Fibroblast of skin of back (primary cell): Measurements from ENCODE around the gene AK3. TPM values are rescaled to one million over a fixed set of nuclear protein-coding genes. Genes with fewer than 3 reads are reported as not detected.
A peak's percentile ranks its signal among the peaks of the same experiment; 100 is the strongest.
"Not testable (repeated sequence)": the region's sequence is repeated elsewhere in the genome, so short reads cannot be mapped to it uniquely, and the experiment has no call there.

Source experiments
- DNase-seq: peaks from one replicate; pipeline ENCODE4 v3.0.0-alpha.2; 2013
- polyA plus RNA-seq, 2 experiments: library from polyadenylated mRNA; unstranded; fragments of 120-200 nt; gene quantifications; one replicate each; pipeline ENCODE4 v1.2.1, GENCODE V29; 2013; ENCODE audit not compliant: insufficient read length in 2 of 2

The AK3 gene
- 20.7 TPM for polyA plus RNA-seq (2013, experiment 1 of 2; ENCODE audit: insufficient read length)
- 23.4 TPM for polyA plus RNA-seq (2013, experiment 2 of 2; ENCODE audit: insufficient read length)

GRCh38 chr9:4740638-4741364, at the start of gene AK3:
AK3 (minus strand) TSS chr9:4741202; CDS start chr9:4741087, 115 bp downstream.
- peak; percentile 83 for DNase-seq

GRCh38 chr9:4788703-4789102, 47.7 kb upstream of the AK3 start:
- DNase-seq = no peak

- no peak for DNase-seq
Measured at GRCh38 chr9:4787876-4788275, 46.9 kb upstream of the AK3 start.

DNA sequence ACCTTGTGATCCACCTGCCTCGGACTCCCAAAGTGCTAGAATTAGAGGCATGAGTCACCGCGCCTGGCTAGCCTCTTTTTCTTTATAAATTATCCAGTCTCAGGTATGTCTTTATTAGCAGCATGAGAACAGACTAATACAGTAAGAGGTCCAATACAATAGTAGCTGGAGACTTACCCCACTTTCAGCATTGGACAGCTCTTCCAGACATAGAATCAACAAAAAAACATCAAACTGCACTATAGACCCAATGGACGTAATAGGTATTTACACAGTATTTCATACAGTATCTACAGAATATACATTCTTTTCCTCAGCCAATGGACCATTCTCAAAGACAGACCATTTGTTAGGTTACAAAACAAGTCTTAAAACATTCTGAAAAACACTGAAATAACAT, 45.6 kb upstream of the AK3 start:
- no peak for DNase-seq

DNA sequence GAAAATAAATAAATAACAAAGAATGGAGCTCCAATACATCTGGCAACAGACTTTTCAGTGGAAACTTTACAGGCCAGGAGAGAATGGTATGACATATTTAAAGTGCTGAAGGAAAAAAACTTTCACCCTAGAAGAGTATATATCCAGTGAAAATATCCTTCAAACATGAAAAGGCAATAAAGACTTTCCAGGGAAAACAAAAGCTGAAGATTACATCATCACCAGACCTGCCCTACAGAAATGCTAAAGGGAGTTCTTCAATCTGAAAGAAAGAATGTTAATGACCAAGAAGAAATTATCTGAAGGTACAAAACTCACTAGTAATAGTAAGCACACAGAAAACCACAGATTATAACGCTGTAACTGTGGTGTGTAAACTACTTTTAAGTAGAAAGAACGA, 43.4 kb upstream of the AK3 start:
- no peak for DNase-seq

- not testable (repeated sequence) for DNase-seq
Measured at GRCh38 chr9:4783191-4783590, 42.2 kb upstream of the AK3 start.

- DNase-seq = peak; percentile 52
Measured at GRCh38 chr9:4781408-4781807, 40.4 kb upstream of the AK3 start.

- no peak for DNase-seq
Measured at GRCh38 chr9:4780651-4781050, 39.6 kb upstream of the AK3 start.

DNA sequence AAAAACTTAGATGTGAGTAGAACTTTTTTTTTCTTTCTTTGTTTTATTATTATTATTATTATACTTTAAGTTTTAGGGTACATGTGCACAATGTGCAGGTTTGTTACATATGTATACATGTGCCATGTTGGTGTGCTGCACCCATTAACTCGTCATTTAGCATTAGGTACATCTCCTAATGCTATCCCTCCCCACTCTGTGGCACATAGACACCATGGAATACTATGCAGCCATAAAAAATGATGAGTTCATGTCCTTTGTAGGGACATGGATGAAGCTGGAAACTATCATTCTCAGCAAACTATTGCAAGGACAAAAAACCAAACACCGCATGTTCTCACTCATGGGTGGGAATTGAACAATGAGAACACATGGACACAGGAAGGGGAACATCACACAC, 34.0 kb upstream of the AK3 start:
- not testable (repeated sequence) for DNase-seq

- DNase-seq = peak; percentile 26
Measured at GRCh38 chr9:4774209-4774608, 33.2 kb upstream of the AK3 start.

DNA sequence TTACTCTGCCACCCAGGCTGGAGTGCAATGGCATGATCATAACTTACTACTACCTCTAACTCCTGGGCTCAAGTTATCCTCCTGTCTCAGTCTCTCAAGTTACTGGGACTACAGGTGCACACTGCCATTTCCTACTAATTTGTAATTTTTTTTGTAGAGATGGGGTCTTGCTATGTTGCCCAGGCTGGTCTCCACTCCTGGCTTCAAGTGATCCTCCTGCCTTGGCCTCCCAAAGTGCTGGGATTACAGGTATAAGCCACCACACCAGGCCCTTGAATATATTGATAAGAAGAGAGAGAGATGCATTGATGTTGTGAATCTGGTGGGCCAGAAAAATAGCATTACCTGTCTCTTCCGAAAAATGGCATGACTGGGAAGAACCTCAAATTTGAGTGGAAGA, 30.8 kb upstream of the AK3 start:
- no peak for DNase-seq

GRCh38 chr9:4769321-4770080, 28.5 kb upstream of the AK3 start:
- peak; percentile 48 for DNase-seq

DNA sequence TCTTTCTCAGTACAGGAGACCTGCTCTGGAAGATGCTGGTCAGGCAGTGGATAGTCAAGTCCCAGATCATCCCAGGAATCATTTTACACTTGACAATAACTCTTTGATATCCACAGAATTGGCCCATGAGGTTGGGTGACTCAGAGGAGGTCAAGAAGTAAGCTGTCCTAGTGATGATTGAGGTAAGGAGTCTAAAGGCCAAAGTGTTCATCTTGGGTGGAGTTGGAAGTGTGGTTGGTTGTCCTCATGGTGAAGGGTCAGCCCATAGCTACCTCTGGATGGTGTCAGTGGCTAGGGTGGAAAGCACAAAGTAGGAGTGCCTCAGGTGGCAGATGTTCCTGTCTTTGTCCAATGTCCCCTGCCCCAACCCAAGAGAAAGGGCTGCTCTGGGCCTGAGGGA, 27.7 kb upstream of the AK3 start:
- no peak for DNase-seq

DNA sequence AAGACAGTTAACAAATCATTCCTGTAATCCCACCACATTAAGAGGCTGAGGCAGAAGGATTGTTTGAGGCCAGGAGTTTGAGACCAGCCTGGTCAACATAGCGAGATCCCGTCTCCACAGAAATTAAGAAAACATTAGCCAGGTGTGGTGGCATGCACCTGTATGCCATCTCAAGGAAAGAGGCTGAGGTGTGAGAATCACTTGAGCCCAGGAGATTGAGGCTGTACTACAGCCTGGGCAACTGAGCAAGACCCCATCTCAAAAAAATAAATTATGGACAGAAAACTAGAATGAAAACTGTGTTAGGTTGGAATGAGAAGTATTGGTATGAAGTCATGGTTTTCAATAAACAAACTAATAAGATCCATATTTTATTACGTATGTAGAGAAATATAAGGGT, 23.0 kb upstream of the AK3 start:
- DNase-seq = no peak

DNA sequence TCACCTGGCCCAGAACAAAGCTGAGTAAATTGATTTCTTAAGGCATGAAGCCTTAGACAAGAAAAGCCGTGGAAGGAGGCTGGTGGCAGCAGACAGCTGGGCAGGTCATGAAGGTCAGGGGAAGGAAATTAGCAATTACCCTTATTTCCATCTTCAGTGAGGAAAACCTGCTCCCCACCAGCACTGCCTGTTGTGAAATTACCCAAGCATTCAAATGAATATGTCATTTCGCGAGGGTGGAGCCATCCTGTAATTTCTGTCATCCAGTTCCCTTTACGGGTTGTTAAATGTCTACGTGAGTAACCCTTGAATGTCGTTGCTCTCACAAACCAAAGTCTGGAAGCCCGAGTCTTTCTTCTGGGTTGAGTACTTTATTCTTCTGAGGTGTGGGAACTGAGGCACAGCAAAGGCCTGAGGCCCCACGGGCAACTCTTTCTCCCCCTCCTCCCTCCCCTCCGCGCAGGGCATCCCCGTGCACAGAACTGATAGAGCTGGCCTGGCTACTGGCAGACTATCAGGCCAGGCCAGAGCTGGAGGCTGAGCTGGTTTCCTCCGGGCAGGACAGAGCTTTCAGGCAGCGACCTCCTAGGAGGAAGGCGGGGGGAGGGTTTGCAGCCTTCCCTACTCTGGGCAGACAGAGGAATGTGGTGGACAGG, 22.0 kb upstream of the AK3 start:
- peak; percentile 59 for DNase-seq

GRCh38 chr9:4762108-4762885, 21.3 kb upstream of the AK3 start:
- peak; percentile 58 for DNase-seq

DNA sequence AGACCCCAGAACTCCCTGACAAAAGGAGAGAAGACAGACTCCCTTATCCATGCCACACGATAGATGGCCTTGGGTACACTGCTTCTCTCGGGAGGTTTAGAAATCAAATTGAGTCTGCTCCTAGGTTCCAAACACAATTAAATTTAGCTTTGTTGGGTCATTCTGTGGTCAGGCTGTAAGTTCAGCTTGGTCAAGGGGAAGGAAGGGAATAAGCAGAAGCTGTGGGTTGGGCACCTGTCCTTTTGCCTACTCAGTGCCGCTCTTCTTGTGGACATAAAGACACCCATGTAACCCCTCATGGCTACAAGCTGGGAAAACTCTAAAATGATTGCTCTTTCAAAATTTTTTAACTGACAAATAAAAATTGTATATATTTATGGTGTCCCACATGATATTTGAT, 19.1 kb upstream of the AK3 start:
- DNase-seq = no peak

DNA sequence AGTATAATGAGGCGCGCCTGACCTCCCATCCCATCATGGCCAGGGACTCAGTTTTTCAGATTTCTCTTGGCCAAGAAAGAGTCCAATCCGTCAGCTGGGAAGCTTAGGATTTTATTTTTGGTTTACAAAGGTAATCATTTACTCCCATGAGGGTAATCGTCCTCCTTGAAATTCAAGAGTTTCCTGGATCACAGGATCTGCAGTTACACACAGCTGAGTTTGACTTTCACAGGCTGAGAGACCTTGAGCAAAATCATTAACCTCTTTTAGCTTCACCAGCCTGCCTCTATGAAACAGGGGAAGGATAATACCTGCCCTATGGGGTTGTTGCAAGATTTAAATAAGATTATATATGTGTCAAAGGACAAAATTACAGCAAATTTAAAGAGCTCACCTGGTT, 15.4 kb upstream of the AK3 start:
- no peak for DNase-seq

DNA sequence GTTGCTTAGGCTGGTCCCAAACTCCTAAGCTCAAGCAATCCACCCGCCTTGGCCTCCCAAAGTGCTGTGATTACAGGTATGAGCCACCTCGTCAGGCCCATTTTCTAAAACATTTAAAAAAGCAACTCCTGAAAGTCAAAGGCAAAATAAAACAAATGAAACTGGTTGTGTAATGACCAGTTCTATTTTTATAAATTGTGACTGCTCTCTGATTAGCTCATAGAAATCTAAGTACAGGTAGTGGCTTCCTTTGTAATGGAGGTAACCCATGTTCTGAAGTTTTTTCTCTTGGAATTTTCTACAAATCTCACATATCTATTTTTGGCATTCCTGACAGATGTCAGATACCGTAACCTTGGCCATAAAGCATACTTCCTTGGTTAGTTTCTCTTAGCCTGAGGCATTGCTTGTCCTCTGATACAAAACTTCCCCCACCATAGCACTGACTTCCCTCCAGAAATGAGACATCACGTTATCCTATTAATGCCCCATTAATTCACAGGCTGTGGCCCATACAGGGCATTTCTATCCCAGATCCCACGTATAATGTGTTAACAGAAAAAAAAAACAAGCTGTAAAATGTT, 14.1 kb upstream of the AK3 start:
- DNase-seq = no peak

DNA sequence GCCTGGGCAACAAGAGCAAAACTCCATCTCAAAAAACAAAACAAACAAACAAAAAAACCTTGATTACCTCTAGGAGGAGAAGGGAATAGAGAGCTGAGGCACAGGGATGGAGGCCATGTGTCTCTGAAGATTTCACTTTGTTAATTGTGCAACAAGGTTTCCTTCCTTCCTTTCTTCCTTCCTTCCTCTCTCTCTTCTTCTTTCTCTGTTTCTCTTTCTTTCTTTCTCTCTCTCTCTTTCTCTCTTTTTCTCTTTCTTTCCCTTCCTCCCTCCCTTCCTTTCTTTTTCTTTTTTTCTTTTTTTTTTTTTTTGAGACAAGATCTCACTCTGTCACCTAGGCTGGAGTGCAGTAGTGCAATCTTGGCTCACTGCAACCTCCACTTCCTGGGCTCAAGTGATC, 13.5 kb upstream of the AK3 start:
- DNase-seq = not testable (repeated sequence)

GRCh38 chr9:4750023-4750673, 9.1 kb upstream of the AK3 start:
- DNase-seq = peak; percentile 53

DNA sequence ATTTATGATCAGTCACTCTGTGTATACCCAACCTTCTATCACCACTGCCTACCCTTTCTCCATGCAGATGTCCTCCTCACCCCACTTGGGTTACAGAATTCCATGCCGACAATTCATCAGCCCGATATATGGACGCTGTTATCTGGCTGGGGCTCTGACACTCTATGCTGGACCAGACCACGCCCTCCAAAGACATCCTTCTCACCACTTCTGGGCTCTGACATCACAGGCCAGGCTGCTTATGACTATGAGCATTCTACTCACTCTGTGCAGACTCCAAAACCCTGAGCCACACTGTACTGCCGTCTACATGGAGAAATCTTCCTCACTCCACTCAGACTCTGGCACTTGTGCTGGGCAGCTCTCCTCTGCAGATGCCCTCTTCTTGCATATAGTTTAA, 7.6 kb upstream of the AK3 start:
- DNase-seq = no peak
